IMR-90 (cell line): ENCODE measurements around the gene THAP5. TPM values are rescaled to one million over a fixed set of nuclear protein-coding genes. Genes with fewer than 3 reads are reported as not detected.

Experiments
- ATAC-seq: fragments of 200-7000 bp; cut with Tn5 transposase; 2 replicates; pipeline ENCODE4 v1.9.1; 2020; ENCODE audit warnings: low read depth, mild to moderate bottlenecking, moderate library complexity
- Bru-seq: library from RNA; stranded (reverse); fragments of 400-500 nt; gene quantifications from one replicate; lab custom pipeline; 2021; lab: Mats Ljungman, UMichigan
- BruChase-seq, 2 experiments: library from RNA; stranded (reverse); fragments of 400-500 nt; gene quantifications; one replicate each; lab custom pipeline; 2021; lab: Mats Ljungman, UMichigan
- BruUV-seq: library from RNA; stranded (reverse); fragments of 400-500 nt; replicated peaks from 2 replicates; lab custom pipeline; 2021; lab: Mats Ljungman, UMichigan
- CTCF ChIA-PET: fragments of 300-600 bp; formaldehyde crosslinking; extraction: SDS; loops from one replicate; lab custom pipeline; 2021; ENCODE audit warnings: antibody characterized with exemption; lab: Yijun Ruan, JAX
- POLR2A ChIA-PET: fragments of 300-600 bp; sonication (Branson Sonifier 250); formaldehyde crosslinking; loops from one replicate; lab custom pipeline; 2022; ENCODE audit warnings: antibody characterized with exemption; ENCODE audit not compliant: unreplicated experiment; lab: Charles Lee
- DNase-seq: peaks from one replicate; pipeline ENCODE4 v3.0.0; 2013
- H2AFZ ChIP-seq: replicated peaks from 2 replicates; pipeline ENCODE3; 2013; ENCODE audit warnings: low read length, mild to moderate bottlenecking; ENCODE audit not compliant: poor library complexity
- H2AK5ac ChIP-seq: 2 replicates; pipeline ENCODE4 v1.6.1; 2013; ENCODE audit warnings: low read depth, low read length, inconsistent platforms
- H2AK9ac ChIP-seq: replicated peaks from 2 replicates; pipeline ENCODE3; 2013; ENCODE audit warnings: mild to moderate bottlenecking, low read depth, low read length, moderate library complexity; ENCODE audit not compliant: poor library complexity
- H2BK120ac ChIP-seq: 2 replicates; pipeline ENCODE4 v1.6.1; 2013; ENCODE audit warnings: low read depth, low read length, inconsistent platforms
- H2BK15ac ChIP-seq: 3 replicates; pipeline ENCODE4 v1.6.1; 2013; ENCODE audit warnings: low read depth, low read length, inconsistent platforms
- H2BK20ac ChIP-seq: 2 replicates; pipeline ENCODE4 v1.6.1; 2013; ENCODE audit warnings: low read depth, mild to moderate bottlenecking, inconsistent platforms, low read length, moderate library complexity
- H2BK5ac ChIP-seq: 2 replicates; pipeline ENCODE4 v1.6.1; 2013; ENCODE audit warnings: mild to moderate bottlenecking, low read depth, low read length, inconsistent platforms; ENCODE audit not compliant: poor library complexity, severe bottlenecking
- H3K14ac ChIP-seq: replicated peaks from 2 replicates; pipeline ENCODE4 v1.6.1; 2013; ENCODE audit warnings: low read depth, low read length, inconsistent platforms
- H3K18ac ChIP-seq: 2 replicates; pipeline ENCODE4 v1.6.1; 2013; ENCODE audit warnings: low read depth, low read length, control low read depth
- H3K23ac ChIP-seq: 2 replicates; pipeline ENCODE4 v1.6.1; 2013; ENCODE audit warnings: low read depth, low read length, inconsistent platforms
- H3K27ac ChIP-seq: 2 replicates; pipeline ENCODE4 v1.5.1; 2013; ENCODE audit warnings: mild to moderate bottlenecking, control low read depth, low read length; ENCODE audit not compliant: insufficient read depth
- H3K27me3 ChIP-seq: 2 replicates; pipeline ENCODE4 v1.6.1; 2013; ENCODE audit warnings: low read length; ENCODE audit not compliant: control insufficient read depth, insufficient read depth
- H3K36me3 ChIP-seq: 2 replicates; pipeline ENCODE4 v1.6.1; 2013; ENCODE audit warnings: low read length, mixed read lengths; ENCODE audit not compliant: control insufficient read depth, insufficient read depth
- H3K4ac ChIP-seq: 2 replicates; pipeline ENCODE4 v1.6.1; 2013; ENCODE audit warnings: low read depth, low read length, inconsistent platforms
- H3K4me1 ChIP-seq: 2 replicates; pipeline ENCODE4 v1.6.1; 2013; ENCODE audit warnings: low read length, mixed read lengths; ENCODE audit not compliant: control insufficient read depth, insufficient read depth
- H3K4me2 ChIP-seq: 2 replicates; pipeline ENCODE4 v1.6.1; 2013; ENCODE audit warnings: low read depth, mild to moderate bottlenecking, control low read depth, low read length, moderate library complexity
- H3K4me3 ChIP-seq: 2 replicates; pipeline ENCODE4 v1.5.1; 2013; ENCODE audit warnings: low read depth, mild to moderate bottlenecking, control low read depth, low read length, moderate library complexity; ENCODE audit not compliant: insufficient read depth
- H3K56ac ChIP-seq: 2 replicates; pipeline ENCODE4 v1.6.1; 2013; ENCODE audit warnings: low read length, inconsistent platforms; ENCODE audit not compliant: insufficient read depth; ENCODE audit errors: extremely low read depth
- H3K79me1 ChIP-seq, 2 experiments: 2 replicates each; pipeline ENCODE4 v1.6.1; 2013; ENCODE audit warnings: low read length in 2 of 2, inconsistent platforms in 1 of 2, low read depth in 1 of 2
- H3K9ac ChIP-seq: 2 replicates; pipeline ENCODE4 v1.6.1; 2013; ENCODE audit warnings: low read depth, low read length, control low read depth
- H3K9me1 ChIP-seq: 2 replicates; pipeline ENCODE4 v1.6.1; 2013; ENCODE audit warnings: low read length, inconsistent platforms; ENCODE audit not compliant: insufficient read depth
- H3K9me3 ChIP-seq: 2 replicates; pipeline ENCODE4 v1.6.1; 2013; ENCODE audit warnings: low read length; ENCODE audit not compliant: control insufficient read depth, insufficient read depth
- H4K20me1 ChIP-seq: 2 replicates; pipeline ENCODE4 v1.6.1; 2013; ENCODE audit warnings: low read length, inconsistent platforms; ENCODE audit not compliant: insufficient read depth
- H4K5ac ChIP-seq: 2 replicates; pipeline ENCODE4 v1.6.1; 2013; ENCODE audit warnings: mild to moderate bottlenecking, low read depth, low read length, control low read depth
- H4K8ac ChIP-seq, 2 experiments: 2 replicates each; pipeline ENCODE4 v1.6.1; 2013; ENCODE audit warnings: low read depth in 2 of 2, low read length in 2 of 2, control low read depth in 1 of 2, inconsistent platforms in 1 of 2
- H4K91ac ChIP-seq: 2 replicates; pipeline ENCODE4 v1.6.1; 2013; ENCODE audit warnings: low read depth, low read length, inconsistent platforms; ENCODE audit not compliant: insufficient read depth
- BHLHE40 ChIP-seq: fragments of 150-350 bp; IDR thresholded peaks from 2 replicates; pipeline ENCODE4 v1.6.1; 2016; ENCODE audit warnings: mild to moderate bottlenecking, low read depth, low read length
- CEBPB ChIP-seq: IDR thresholded peaks from 2 replicates; pipeline ENCODE4 v1.6.1; 2012; ENCODE audit warnings: low read depth, low read length, improper control_type of control experiment
- CHD1 ChIP-seq: IDR thresholded peaks from 2 replicates; pipeline ENCODE4 v1.6.1; 2012; ENCODE audit warnings: low read depth, low read length, improper control_type of control experiment
- CTCF ChIP-seq: conservative IDR thresholded peaks from 2 replicates; pipeline ENCODE4 v1.5.1; 2012; ENCODE audit warnings: mild to moderate bottlenecking, low read depth, low read length, improper control_type of control experiment
- FOS ChIP-seq: fragments of 150-350 bp; IDR thresholded peaks from 2 replicates; pipeline ENCODE4 v1.6.1; 2016; ENCODE audit warnings: low read depth, low read length
- MAFK ChIP-seq: IDR thresholded peaks from 2 replicates; pipeline ENCODE4 v1.6.1; 2012; ENCODE audit warnings: low read depth, low read length, improper control_type of control experiment
- MAZ ChIP-seq: IDR thresholded peaks from 2 replicates; pipeline ENCODE4 v1.6.1; 2012; ENCODE audit warnings: low read depth, mild to moderate bottlenecking, low read length, improper control_type of control experiment, moderate library complexity, borderline replicate concordance
- MXI1 ChIP-seq: IDR thresholded peaks from 2 replicates; pipeline ENCODE4 v1.6.1; 2012; ENCODE audit warnings: low read depth, mild to moderate bottlenecking, low read length, moderate library complexity, borderline replicate concordance
- NFE2L2 ChIP-seq: fragments of 150-350 bp; IDR thresholded peaks from 2 replicates; pipeline ENCODE4 v1.6.1; 2016; ENCODE audit warnings: low read depth, mild to moderate bottlenecking, low read length
- POLR2A ChIP-seq: IDR thresholded peaks from 2 replicates; pipeline ENCODE4 v1.6.1; 2012; ENCODE audit warnings: mild to moderate bottlenecking, low read depth, low read length
- SMC3 ChIP-seq: fragments of 150-350 bp; IDR thresholded peaks from 2 replicates; pipeline ENCODE4 v1.6.1; 2016; ENCODE audit warnings: low read depth, mild to moderate bottlenecking, antibody characterized with exemption, low read length, moderate library complexity
- USF2 ChIP-seq: fragments of 150-350 bp; IDR thresholded peaks from 2 replicates; pipeline ENCODE4 v1.6.1; 2017; ENCODE audit warnings: mild to moderate bottlenecking, antibody characterized with exemption, low read length, low read depth
- WGBS, 2 experiments: methylation state at CpG; one replicate each; pipeline versions ENCODE4 v1.1.5 to v1.1.7; 2013; ENCODE audit warnings: missing lambda C conversion rate in 2 of 2; ENCODE audit not compliant: insufficient read length in 1 of 2; ENCODE audit errors: extremely low coverage in 2 of 2; 5-methylcytosine and 5-hydroxymethylcytosine counted together
- dilution Hi-C: fragments of 300-500 bp; cut with HindIII; formaldehyde crosslinking; loops from one replicate; pipeline ENCODE4 v1.14.3; 2018; ENCODE audit warnings: low sequenced_read_pairs; ENCODE audit not compliant: unreplicated experiment
- in situ Hi-C: fragments of 300-500 bp; cut with MboI; formaldehyde crosslinking; loops from 3 replicates; pipeline ENCODE4 v1.14.3; 2019; ENCODE audit warnings: low sequenced_read_pairs, inconsistent platforms, mixed read lengths
- intact Hi-C: fragments of 100-400 bp; cut with micrococcal nuclease; formaldehyde crosslinking; loops from 2 replicates; pipeline ENCODE4 v1.10.0; 2022
- long read RNA-seq: library from polyadenylated mRNA; unstranded; transcript quantifications from one replicate; pipeline ENCODE4 v2.0.0, GENCODE V29; 2021; ENCODE audit not compliant: unreplicated experiment
- polyA plus RNA-seq, 3 experiments: library from polyadenylated mRNA; depleted of rRNA; stranded (reverse); fragments of >200 nt; gene quantifications; 2 replicates each; pipeline ENCODE4 v1.2.3, GENCODE V29; 2012; ENCODE audit warnings: low replicate concordance in 1 of 3
- total RNA-seq: library from RNA; depleted of rRNA; stranded (reverse); fragments of >200 nt; gene quantifications from 2 replicates; pipeline ENCODE4 v1.2.3, GENCODE V29; 2012; rRNA removed

The THAP5 gene
- total RNA-seq, result 23.7 and 32.5 TPM in 2 replicates
- 5.2 and 6.7 TPM in 2 replicates for polyA plus RNA-seq (2012; rRNA removed)
- polyA plus RNA-seq (2012; cell fraction: cytosol; rRNA removed), result 1.1 and 1.4 TPM in 2 replicates
- 0.76 and 2.9 TPM in 2 replicates for polyA plus RNA-seq (2012; cell fraction: nucleus; rRNA removed; ENCODE audit: low replicate concordance)
- percentile 76 among the genes with signal in this experiment for Bru-seq, nascent RNA
- BruChase-seq, experiment 1, labeled RNA remaining after a 6-hour chase, result percentile 84 among the genes with signal in this experiment
- BruChase-seq, experiment 2, labeled RNA remaining after a 2-hour chase, result percentile 92 among the genes with signal in this experiment
- long read RNA-seq, transcript THAP5-203 (3 exons, 3,306 nt), result major isoform, 20 of 36 reads
- long read RNA-seq, partial matches to known transcripts, result 0 of 36 reads
- long read RNA-seq, other reads (novel, unspliced or antisense), result 9 of 36 reads

GRCh38 chr7:108569381-108570145 lies at the start of gene THAP5, which contains the start of gene DNAJB9:
THAP5 (minus strand) TSS chr7:108569706; CDS start chr7:108569569, 137 bp downstream.
DNAJB9 (plus strand) TSS chr7:108569874; CDS start chr7:108571727, 1,853 bp downstream.
- Histone ChIP-seq H4K8ac (peak within 1 kb of the TSS; percentile 77 to 95), H3K27ac (peak within 1 kb of the TSS; percentile 93), H4K5ac (peak within 1 kb of the TSS; percentile 91), H2BK5ac (peak within 1 kb of the TSS; percentile 85), H2BK120ac (peak within 1 kb of the TSS; percentile 28), H4K20me1 (no peaks in the 10 kb centered on the region), H3K23ac (peak within 1 kb of the TSS; percentile 91), H2AFZ (peak within 1 kb of the TSS; percentile 96), H3K14ac (peak within 1 kb of the TSS; percentile 94), H3K9ac (peak within 1 kb of the TSS; percentile 94), H2BK15ac (no peak within 1 kb of the TSS), H3K36me3 (peaks cover 1% of the 10 kb centered on the region; the same call in 1 of the 2 replicates), H3K18ac (peak within 1 kb of the TSS; percentile 43), H3K79me1 (peaks cover 11 to 22% of the 10 kb centered on the region in 2 experiments; a peak in 3 of 4 replicates), H2AK5ac (peak within 1 kb of the TSS; percentile 81), H3K56ac (peak within 1 kb of the TSS; percentile 91), H2AK9ac (peak within 1 kb of the TSS; percentile 94), H3K9me1 (no peaks in the 10 kb centered on the region), H2BK20ac (no peak within 1 kb of the TSS), H4K91ac (peak within 1 kb of the TSS; percentile 66), H3K27me3 (no peaks in the 10 kb centered on the region), H3K4me1 (0 out of 2 replicates have a peak, but pooled peaks cover 1% of the 10 kb centered on the region), H3K9me3 (no peaks in the 10 kb centered on the region), H3K4me3 (peak within 1 kb of the TSS; percentile 79), H3K4me2 (peak within 1 kb of the TSS; percentile 76), H3K4ac (peak within 1 kb of the TSS; percentile 92)
- DNase-seq (peak; percentile 99), ATAC-seq (peak; percentile 95)
- no TSS peak for BruUV-seq
- TF ChIP-seq BHLHE40, result peak; percentile 82
- no peak for TF ChIP-seq SMC3
- TF ChIP-seq MAFK, result peak; percentile 0; the same call in 1 of the 2 replicates
- no peak for TF ChIP-seq CHD1
- peak; percentile 54; the same call in 1 of the 2 replicates for TF ChIP-seq CEBPB
- TF ChIP-seq CTCF, result no peak
- peak; percentile 61; the same call in 1 of the 2 replicates for TF ChIP-seq MAZ
- TF ChIP-seq POLR2A, result peak; percentile 98
- peak; percentile 100 for TF ChIP-seq USF2
- TF ChIP-seq MXI1, result peak; percentile 87; the same call in 1 of the 2 replicates
- TF ChIP-seq NFE2L2, result peak; percentile 4; the same call in 1 of the 2 replicates
- peak; percentile 46; the same call in 1 of the 2 replicates for TF ChIP-seq FOS
- 0% methylated on average over 14 of the region's 65 CpGs; no CpG with 5 or more reads in 1 of the 2 experiments for whole genome bisulfite sequencing, 2 experiments
- intact Hi-C loops (no loop called here), dilution Hi-C loops (no loop called here), in situ Hi-C loops (loop anchor here (5.0 kb wide), 1 partner anchor 42 kb away; the partner anchor contains the start of gene PNPLA8)
- CTCF ChIA-PET, result no interaction called here
- POLR2A ChIA-PET, result no interaction called here
